CD8-positive, alpha-beta memory T cell (primary cell): ENCODE results near the gene ZBTB22. TPM values are rescaled to one million over a fixed set of nuclear protein-coding genes. Genes with fewer than 3 reads are reported as not detected.

Experiments used
- CTCF ChIA-PET: fragments of 350-600 bp; sonication (Branson Sonifier 250); formaldehyde crosslinking; loops from one replicate; lab custom pipeline; 2021; ENCODE audit warnings: antibody characterized with exemption; lab: Charles Lee
- POLR2A ChIA-PET: fragments of 350-600 bp; sonication (Branson Sonifier 250); formaldehyde crosslinking; loops from one replicate; lab custom pipeline; 2021; ENCODE audit warnings: antibody characterized with exemption; lab: Charles Lee
- DNase-seq, 5 donors: peaks; one replicate each; pipeline versions ENCODE4 v3.0.0 to v3.0.0-alpha.2; 2020 to 2022; ENCODE audit warnings: mixed read lengths in 1 of 5
- H3K27ac ChIP-seq: one replicate; pipeline ENCODE4 v1.7.0; 2013; ENCODE audit warnings: low read depth, mild to moderate bottlenecking, low read length, moderate library complexity
- H3K27me3 ChIP-seq: 2 replicates; pipeline ENCODE4 v1.7.0; 2013; ENCODE audit warnings: low read length, mild to moderate bottlenecking; ENCODE audit not compliant: insufficient read depth, poor library complexity, severe bottlenecking
- H3K36me3 ChIP-seq: 2 replicates; pipeline ENCODE4 v1.7.0; 2013; ENCODE audit warnings: mild to moderate bottlenecking, low read length, moderate library complexity; ENCODE audit not compliant: insufficient read depth
- H3K4me1 ChIP-seq: 2 replicates; pipeline ENCODE4 v1.7.0; 2013; ENCODE audit warnings: mild to moderate bottlenecking, low read length, moderate library complexity; ENCODE audit not compliant: insufficient read depth
- H3K4me3 ChIP-seq: 2 replicates; pipeline ENCODE4 v1.7.0; 2013; ENCODE audit warnings: mild to moderate bottlenecking, low read length
- H3K9me3 ChIP-seq: 2 replicates; pipeline ENCODE4 v1.7.0; 2013; ENCODE audit warnings: mild to moderate bottlenecking, low read length
- H3K27ac Mint-ChIP-seq, 8 donors: one replicate each; pipeline ENCODE4 v1.8.0; 2020 to 2021; ENCODE audit warnings: mixed read lengths in 8 of 8, mild to moderate bottlenecking in 6 of 8, inconsistent platforms in 3 of 8, moderate library complexity in 3 of 8
- H3K27me3 Mint-ChIP-seq, 2 donors: one replicate each; pipeline ENCODE4 v1.8.0; 2020 to 2021; ENCODE audit warnings: mixed read lengths in 2 of 2, mild to moderate bottlenecking in 1 of 2, moderate library complexity in 1 of 2
- H3K36me3 Mint-ChIP-seq, 3 donors: one replicate each; pipeline ENCODE4 v1.8.0; 2020 to 2021; ENCODE audit warnings: mixed read lengths in 3 of 3, inconsistent platforms in 1 of 3, mild to moderate bottlenecking in 1 of 3
- H3K4me1 Mint-ChIP-seq, 3 donors: one replicate each; pipeline ENCODE4 v1.8.0; 2020 to 2021; ENCODE audit warnings: mixed read lengths in 3 of 3, inconsistent platforms in 1 of 3, mild to moderate bottlenecking in 1 of 3
- H3K4me3 Mint-ChIP-seq, 7 donors: one replicate each; pipeline ENCODE4 v1.8.0; 2020 to 2021; ENCODE audit warnings: mixed read lengths in 7 of 7, mild to moderate bottlenecking in 6 of 7, moderate library complexity in 4 of 7, inconsistent platforms in 2 of 7
- H3K9me3 Mint-ChIP-seq, 5 donors: one replicate each; pipeline ENCODE4 v1.8.0; 2020 to 2022; ENCODE audit warnings: mixed read lengths in 5 of 5, mild to moderate bottlenecking in 3 of 5, moderate library complexity in 2 of 5, inconsistent platforms in 1 of 5
- polyA plus RNA-seq: library from polyadenylated mRNA; unstranded; fragments of 300-500 nt; fragmentation: Illumina TruSeq; gene quantifications from one replicate; pipeline ENCODE4 v1.2.3, GENCODE V29; 2021
- total RNA-seq, 2 experiments: library from RNA; stranded (reverse); gene quantifications; one replicate each; pipeline ENCODE4 v1.2.3, GENCODE V29; 2021

Gene ZBTB22
- total and polyA plus RNA-seq, 3 experiments from 2014 or later, result 6.9 to 12.7 (median 7.8) TPM

GRCh38 chr6:33306356-33306755 lies 11.2 kb downstream of the ZBTB22 start:
- Histone ChIP-seq H3K36me3 (peaks cover 35% of the 10 kb centered on the region), H3K4me3 (no peak overlapping the region), H3K27me3 (no peaks in the 10 kb centered on the region), H3K4me1 (peaks cover 20% of the 10 kb centered on the region), H3K27ac (no peak overlapping the region), H3K9me3 (no peaks in the 10 kb centered on the region)
- no peaks in the 10 kb centered on the region for H3K27me3 Mint-ChIP-seq
- H3K27ac Mint-ChIP-seq, result peak overlapping the region in 7 of 8 donors; percentile 43 to 82 (median 65)
- peaks cover 4 to 75% (median 16%) of the 10 kb centered on the region in 3 donors for H3K36me3 Mint-ChIP-seq
- peak overlapping the region in 2 of 7 donors; percentile 38 to 52 for H3K4me3 Mint-ChIP-seq
- peaks cover 34 to 54% (median 41%) of the 10 kb centered on the region in 3 donors for H3K4me1 Mint-ChIP-seq
- no peaks in the 10 kb centered on the region for H3K9me3 Mint-ChIP-seq
- ChIA-PET CTCF (no interaction called here), POLR2A (interaction anchor here (0.7 kb wide), 1 partner anchor 103 kb away, joined by 4 read pairs; no protein-coding TSS in a partner anchor)
- no peak for DNase-seq

GRCh38 chr6:33305052-33305451 lies 12.5 kb downstream of the ZBTB22 start:
- Histone ChIP-seq H3K27ac (no peak overlapping the region), H3K9me3 (no peaks in the 10 kb centered on the region), H3K4me3 (no peak overlapping the region), H3K36me3 (peaks cover 35% of the 10 kb centered on the region), H3K27me3 (no peaks in the 10 kb centered on the region), H3K4me1 (peaks cover 20% of the 10 kb centered on the region)
- H3K9me3 Mint-ChIP-seq, result no peaks in the 10 kb centered on the region
- H3K4me3 Mint-ChIP-seq, result no peak overlapping the region
- ChIA-PET POLR2A (no interaction called here), CTCF (no interaction called here)
- peak overlapping the region in 7 of 8 donors; percentile 33 to 76 (median 63) for H3K27ac Mint-ChIP-seq
- peaks cover 4 to 73% (median 15%) of the 10 kb centered on the region in 3 donors for H3K36me3 Mint-ChIP-seq
- H3K4me1 Mint-ChIP-seq, result peaks cover 33 to 53% (median 41%) of the 10 kb centered on the region in 3 donors
- H3K27me3 Mint-ChIP-seq, result peaks cover 0 to under 1% of the 10 kb centered on the region in 2 donors
- DNase-seq, result no peak

GRCh38 chr6:33304216-33304615 lies 13.3 kb downstream of the ZBTB22 start:
- peaks cover 41 to 59% (median 49%) of the 10 kb centered on the region in 3 donors for H3K4me1 Mint-ChIP-seq
- peaks cover 0 to 4% of the 10 kb centered on the region in 2 donors for H3K27me3 Mint-ChIP-seq
- Histone ChIP-seq H3K4me1 (peaks cover 26% of the 10 kb centered on the region), H3K27ac (no peak overlapping the region), H3K9me3 (no peaks in the 10 kb centered on the region), H3K36me3 (peaks cover 35% of the 10 kb centered on the region), H3K27me3 (no peaks in the 10 kb centered on the region), H3K4me3 (no peak overlapping the region)
- H3K4me3 Mint-ChIP-seq, result no peak overlapping the region
- POLR2A ChIA-PET, result no interaction called here
- H3K36me3 Mint-ChIP-seq, result peaks cover 4 to 76% (median 16%) of the 10 kb centered on the region in 3 donors
- CTCF ChIA-PET, result interaction anchor here (1.8 kb wide), 1 partner anchor 14 kb away, joined by 5 read pairs; the partner anchor contains the start of gene ZBTB22
- no peaks in the 10 kb centered on the region for H3K9me3 Mint-ChIP-seq
- peak overlapping the region in 2 of 8 donors; percentile 19 to 50 for H3K27ac Mint-ChIP-seq
- DNase-seq, result no peak

- peak overlapping the region in 3 of 7 donors; percentile 14 to 99 (median 70) for H3K4me3 Mint-ChIP-seq
- no peak for DNase-seq
- Histone ChIP-seq H3K9me3 (no peaks in the 10 kb centered on the region), H3K27me3 (no peaks in the 10 kb centered on the region), H3K4me1 (peaks cover 31% of the 10 kb centered on the region), H3K36me3 (peaks cover 33% of the 10 kb centered on the region), H3K27ac (no peak overlapping the region), H3K4me3 (no peak overlapping the region)
- H3K9me3 Mint-ChIP-seq, result no peaks in the 10 kb centered on the region
- H3K27ac Mint-ChIP-seq, result peak overlapping the region in 3 of 8 donors; percentile 72 to 96 (median 82)
- CTCF ChIA-PET, result interaction anchor here (0.9 to 3.9 kb wide), 4 partner anchors 11 to 43 kb away, joined by 3 to 35 read pairs (median 6); partner anchors contain the start of genes B3GALT4, PFDN6 and WDR46
- POLR2A ChIA-PET, result interaction anchor here (1.3 kb wide), 1 partner anchor 10 kb away, joined by 23 read pairs; no protein-coding TSS in a partner anchor
- peaks cover 0 to 5% of the 10 kb centered on the region in 2 donors for H3K27me3 Mint-ChIP-seq
- peaks cover 40 to 57% (median 40%) of the 10 kb centered on the region in 3 donors for H3K4me1 Mint-ChIP-seq
- H3K36me3 Mint-ChIP-seq, result peaks cover 0 to 67% (median 8%) of the 10 kb centered on the region in 3 donors
Measured at GRCh38 chr6:33301877-33302276, 15.7 kb downstream of the ZBTB22 start.

GRCh38 chr6:33299237-33299944 lies 18.2 kb downstream of the ZBTB22 start:
- H3K4me3 ChIP-seq, result peak overlapping the region; percentile 99
- Mint-ChIP-seq H3K4me1 (peaks cover 34 to 52% (median 36%) of the 10 kb centered on the region in 3 donors), H3K4me3 (peak overlapping the region; percentile 98 to 100 (median 99)), H3K27ac (peak overlapping the region; percentile 94 to 100 (median 99)), H3K36me3 (peaks cover 0 to 68% (median 9%) of the 10 kb centered on the region in 3 donors), H3K27me3 (peaks cover 0 to 5% of the 10 kb centered on the region in 2 donors), H3K9me3 (no peaks in the 10 kb centered on the region)
- H3K9me3 ChIP-seq, result no peaks in the 10 kb centered on the region
- H3K27ac ChIP-seq, result peak overlapping the region; percentile 89
- peak; percentile 88 to 95 (median 90) for DNase-seq
- ChIA-PET CTCF (interaction anchor here (0.6 to 4.2 kb wide), 18 partner anchors 9 to 127 kb away, joined by 3 to 35 read pairs (median 4); partner anchors contain the start of genes B3GALT4, PFDN6, RPS18 and VPS52), POLR2A (interaction anchor here (0.5 to 2.7 kb wide), 13 partner anchors 10 to 678 kb away, joined by 3 to 30 read pairs (median 9); partner anchors contain the start of genes B3GALT4, PFDN6, RING1 and RPS18)
- H3K4me1 ChIP-seq, result peaks cover 11% of the 10 kb centered on the region
- peaks cover 18% of the 10 kb centered on the region for H3K36me3 ChIP-seq
- no peaks in the 10 kb centered on the region for H3K27me3 ChIP-seq

- peak within 1 kb of the TSS; percentile 94 to 100 (median 99) for H3K27ac Mint-ChIP-seq
- peaks cover 0 to 68% (median 12%) of the 10 kb centered on the region in 3 donors for H3K36me3 Mint-ChIP-seq
- no peaks in the 10 kb centered on the region for H3K9me3 Mint-ChIP-seq
- peaks cover 34 to 49% (median 34%) of the 10 kb centered on the region in 3 donors for H3K4me1 Mint-ChIP-seq
- CTCF ChIA-PET, result interaction anchor here (0.7 to 4.2 kb wide), 17 partner anchors 9 to 127 kb away, joined by 3 to 35 read pairs (median 4); partner anchors contain the start of genes B3GALT4, PFDN6, RPS18 and VPS52
- Histone ChIP-seq H3K36me3 (peaks cover 12% of the 10 kb centered on the region), H3K27me3 (no peaks in the 10 kb centered on the region), H3K9me3 (no peaks in the 10 kb centered on the region), H3K4me1 (peaks cover 11% of the 10 kb centered on the region), H3K27ac (peak within 1 kb of the TSS; percentile 89), H3K4me3 (peak within 1 kb of the TSS; percentile 99)
- H3K4me3 Mint-ChIP-seq, result peak within 1 kb of the TSS; percentile 98 to 100 (median 99)
- peaks cover 0 to 5% of the 10 kb centered on the region in 2 donors for H3K27me3 Mint-ChIP-seq
- peak in 3 of 5 donors; percentile 56 to 80 (median 58) for DNase-seq
- POLR2A ChIA-PET, result interaction anchor here (0.6 to 2.7 kb wide), 11 partner anchors 9 to 677 kb away, joined by 3 to 30 read pairs (median 17); partner anchors contain the start of genes B3GALT4, PFDN6, RPS18 and TAPBP
Measured at GRCh38 chr6:33298773-33299236, 18.7 kb downstream of the ZBTB22 start, which contains the start of gene RGL2. RGL2 (minus strand) TSS chr6:33298942; CDS start chr6:33298610, 332 bp downstream.

GRCh38 chr6:33297956-33298772 lies 19.4 kb downstream of the ZBTB22 start:
- no peaks in the 10 kb centered on the region for H3K9me3 ChIP-seq
- Mint-ChIP-seq H3K27me3 (peaks cover 0 to 5% of the 10 kb centered on the region in 2 donors), H3K9me3 (no peaks in the 10 kb centered on the region), H3K27ac (peak overlapping the region; percentile 94 to 100 (median 98)), H3K4me3 (peak overlapping the region; percentile 98 to 100 (median 99)), H3K36me3 (peaks cover 0 to 68% (median 10%) of the 10 kb centered on the region in 3 donors), H3K4me1 (peaks cover 31 to 44% (median 31%) of the 10 kb centered on the region in 3 donors)
- peak overlapping the region; percentile 99 for H3K4me3 ChIP-seq
- ChIA-PET CTCF (interaction anchor here (1.5 to 4.2 kb wide), 4 partner anchors 14 to 49 kb away, joined by 4 to 33 read pairs (median 8); partner anchors contain the start of genes B3GALT4, RPS18 and VPS52), POLR2A (interaction anchor here (0.6 to 2.7 kb wide), 9 partner anchors 8 to 46 kb away, joined by 4 to 24 read pairs (median 17); partner anchors contain the start of genes B3GALT4, PFDN6, RPS18 and TAPBP)
- DNase-seq, result peak; percentile 27 to 79 (median 62)
- peak overlapping the region; percentile 89 for H3K27ac ChIP-seq
- peaks cover 13% of the 10 kb centered on the region for H3K36me3 ChIP-seq
- peaks cover 11% of the 10 kb centered on the region for H3K4me1 ChIP-seq
- no peaks in the 10 kb centered on the region for H3K27me3 ChIP-seq
